ENCODE measurements around the gene LRATD1. TPM values are rescaled to one million over a fixed set of nuclear protein-coding genes. Genes with fewer than 3 reads are reported as not detected.

Gene LRATD1
- total RNA-seq, 1 donor from 2014 or later, result 21.6 TPM

- H3K27ac Mint-ChIP-seq, result no peak overlapping the region
- no peaks in the 10 kb centered on the region for H3K36me3 Mint-ChIP-seq
- no peaks in the 10 kb centered on the region for H3K4me1 Mint-ChIP-seq (ENCODE audit: unreplicated experiment)
- DNase-seq (ENCODE audit: extremely low spot score, unreplicated experiment), result no peak
- peaks cover 3% of the 10 kb centered on the region for H3K9me3 Mint-ChIP-seq
- H3K27me3 Mint-ChIP-seq, result peaks cover 7% of the 10 kb centered on the region
- TF ChIP-seq CTCF (conservative IDR thresholded peaks at IDR 0.05), result no peak
- no peak overlapping the region for H3K4me3 Mint-ChIP-seq
These were observed 30.2 kb upstream of the LRATD1 start for GRCh38 chr2:14602309-14602708.

GRCh38 chr2:14603676-14604075 lies 28.8 kb upstream of the LRATD1 start:
- Mint-ChIP-seq H3K4me1 (ENCODE audit: unreplicated experiment) (no peaks in the 10 kb centered on the region), H3K27ac (no peak overlapping the region), H3K4me3 (no peak overlapping the region), H3K36me3 (no peaks in the 10 kb centered on the region), H3K9me3 (peaks cover 3% of the 10 kb centered on the region), H3K27me3 (peaks cover 7% of the 10 kb centered on the region)
- TF ChIP-seq CTCF (conservative IDR thresholded peaks at IDR 0.05), result no peak
- no peak for DNase-seq (ENCODE audit: extremely low spot score, unreplicated experiment)

- no peak for TF ChIP-seq CTCF (conservative IDR thresholded peaks at IDR 0.05)
- Mint-ChIP-seq H3K9me3 (no peaks in the 10 kb centered on the region), H3K36me3 (no peaks in the 10 kb centered on the region), H3K4me1 (ENCODE audit: unreplicated experiment) (no peaks in the 10 kb centered on the region), H3K4me3 (no peak overlapping the region), H3K27me3 (no peaks in the 10 kb centered on the region), H3K27ac (no peak overlapping the region)
- no peak for DNase-seq (ENCODE audit: extremely low spot score, unreplicated experiment)
These were observed 24.3 kb upstream of the LRATD1 start for GRCh38 chr2:14608245-14608644.

- Mint-ChIP-seq H3K4me1 (ENCODE audit: unreplicated experiment) (no peaks in the 10 kb centered on the region), H3K27me3 (peaks cover 4% of the 10 kb centered on the region), H3K36me3 (no peaks in the 10 kb centered on the region), H3K27ac (no peak overlapping the region), H3K9me3 (no peaks in the 10 kb centered on the region), H3K4me3 (no peak overlapping the region)
- no peak for DNase-seq (ENCODE audit: extremely low spot score, unreplicated experiment)
- no peak for TF ChIP-seq CTCF (conservative IDR thresholded peaks at IDR 0.05)
These were observed 18.5 kb upstream of the LRATD1 start for GRCh38 chr2:14614017-14614416.

GRCh38 chr2:14615121-14615520 lies 17.4 kb upstream of the LRATD1 start:
- H3K9me3 Mint-ChIP-seq, result no peaks in the 10 kb centered on the region
- H3K27me3 Mint-ChIP-seq, result peaks cover 4% of the 10 kb centered on the region
- no peak overlapping the region for H3K4me3 Mint-ChIP-seq
- H3K27ac Mint-ChIP-seq, result no peak overlapping the region
- no peak for TF ChIP-seq CTCF (conservative IDR thresholded peaks at IDR 0.05)
- H3K4me1 Mint-ChIP-seq (ENCODE audit: unreplicated experiment), result no peaks in the 10 kb centered on the region
- H3K36me3 Mint-ChIP-seq, result no peaks in the 10 kb centered on the region
- DNase-seq (ENCODE audit: extremely low spot score, unreplicated experiment), result no peak

- H3K4me3 Mint-ChIP-seq, result no peak overlapping the region
- DNase-seq (ENCODE audit: extremely low spot score, unreplicated experiment), result no peak
- H3K36me3 Mint-ChIP-seq, result no peaks in the 10 kb centered on the region
- TF ChIP-seq CTCF (conservative IDR thresholded peaks at IDR 0.05), result no peak
- H3K9me3 Mint-ChIP-seq, result no peaks in the 10 kb centered on the region
- H3K4me1 Mint-ChIP-seq (ENCODE audit: unreplicated experiment), result no peaks in the 10 kb centered on the region
- no peak overlapping the region for H3K27ac Mint-ChIP-seq
- H3K27me3 Mint-ChIP-seq, result peaks cover 4% of the 10 kb centered on the region
These were observed 16.8 kb upstream of the LRATD1 start for GRCh38 chr2:14615760-14616159.

Data from type B pancreatic cell (in vitro differentiated cells).